A673 (cell line): Measurements from ENCODE around the gene GATA5.

ENCODE experiments used
- EZH2 ChIP-seq: fragments of 200-600 bp; sonication (generic); IDR thresholded peaks from 2 replicates; pipeline ENCODE4 v1.6.1; 2017; ENCODE audit warnings: borderline replicate concordance, low read depth, mild to moderate bottlenecking, mixed read lengths, antibody characterized with exemption, low read length; ENCODE audit not compliant: poor library complexity, severe bottlenecking
- TF ChIP-seq, protein P1 (sequence below): fragments of 300-800, 200-600 bp; sonication (generic); conservative IDR thresholded peaks from 2 replicates; pipeline ENCODE4 v1.5.1; 2017; ENCODE audit warnings: low read depth, mild to moderate bottlenecking, antibody characterized with exemption, low read length, moderate library complexity, mixed read lengths

- TF ChIP-seq, protein P1, sequence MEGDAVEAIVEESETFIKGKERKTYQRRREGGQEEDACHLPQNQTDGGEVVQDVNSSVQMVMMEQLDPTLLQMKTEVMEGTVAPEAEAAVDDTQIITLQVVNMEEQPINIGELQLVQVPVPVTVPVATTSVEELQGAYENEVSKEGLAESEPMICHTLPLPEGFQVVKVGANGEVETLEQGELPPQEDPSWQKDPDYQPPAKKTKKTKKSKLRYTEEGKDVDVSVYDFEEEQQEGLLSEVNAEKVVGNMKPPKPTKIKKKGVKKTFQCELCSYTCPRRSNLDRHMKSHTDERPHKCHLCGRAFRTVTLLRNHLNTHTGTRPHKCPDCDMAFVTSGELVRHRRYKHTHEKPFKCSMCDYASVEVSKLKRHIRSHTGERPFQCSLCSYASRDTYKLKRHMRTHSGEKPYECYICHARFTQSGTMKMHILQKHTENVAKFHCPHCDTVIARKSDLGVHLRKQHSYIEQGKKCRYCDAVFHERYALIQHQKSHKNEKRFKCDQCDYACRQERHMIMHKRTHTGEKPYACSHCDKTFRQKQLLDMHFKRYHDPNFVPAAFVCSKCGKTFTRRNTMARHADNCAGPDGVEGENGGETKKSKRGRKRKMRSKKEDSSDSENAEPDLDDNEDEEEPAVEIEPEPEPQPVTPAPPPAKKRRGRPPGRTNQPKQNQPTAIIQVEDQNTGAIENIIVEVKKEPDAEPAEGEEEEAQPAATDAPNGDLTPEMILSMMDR: no peak
- no peak for TF ChIP-seq EZH2
Measured at GRCh38 chr20:62504323-62504722, 28.5 kb upstream of the GATA5 start.
